Parathyroid adenoma (tissue), 2 donors: ENCODE results near the gene CATSPER3.

Experiments
- H2AFZ ChIP-seq: fragments of 300-600 bp; sonication (generic); one replicate; pipeline ENCODE4 v1.7.0; 2017; ENCODE audit warnings: antibody characterized with exemption, mild to moderate bottlenecking
- H3K27ac ChIP-seq: fragments of 300-600 bp; sonication (generic); one replicate; pipeline ENCODE4 v1.7.0; 2017
- H3K27me3 ChIP-seq: fragments of 300-600 bp; sonication (generic); one replicate; pipeline ENCODE4 v1.7.0; 2017; ENCODE audit warnings: low read length; ENCODE audit not compliant: control insufficient read depth, insufficient read depth
- H3K36me3 ChIP-seq: fragments of 300-600 bp; sonication (generic); one replicate; pipeline ENCODE4 v1.7.0; 2017; ENCODE audit warnings: low read length; ENCODE audit not compliant: control insufficient read depth, insufficient read depth
- H3K4me1 ChIP-seq: fragments of 300-600 bp; sonication (generic); one replicate; pipeline ENCODE4 v1.7.0; 2017; ENCODE audit warnings: control low read depth
- H3K4me2 ChIP-seq: fragments of 300-600 bp; sonication (generic); one replicate; pipeline ENCODE4 v1.7.0; 2017; ENCODE audit warnings: low read length
- H3K4me3 ChIP-seq: fragments of 300-600 bp; sonication (generic); one replicate; pipeline ENCODE4 v1.7.0; 2017; ENCODE audit warnings: low read depth, low read length
- H3K79me2 ChIP-seq: fragments of 300-600 bp; sonication (generic); one replicate; pipeline ENCODE4 v1.7.0; 2017; ENCODE audit warnings: control low read depth
- H3K9ac ChIP-seq: fragments of 300-600 bp; sonication (generic); one replicate; pipeline ENCODE4 v1.7.0; 2017; ENCODE audit warnings: mild to moderate bottlenecking
- H3K9me3 ChIP-seq: fragments of 300-600 bp; sonication (generic); one replicate; pipeline ENCODE4 v1.7.0; 2017; ENCODE audit warnings: low read length; ENCODE audit not compliant: control insufficient read depth
- TF ChIP-seq, protein P1 (sequence below): fragments of 300-600 bp; sonication (generic); IDR thresholded peaks from one replicate; pipeline ENCODE4 v1.7.0; 2017; ENCODE audit warnings: antibody characterized with exemption, mild to moderate bottlenecking
- donor health status: primary hyperparathyroidism.

CATSPER3 gene

DNA sequence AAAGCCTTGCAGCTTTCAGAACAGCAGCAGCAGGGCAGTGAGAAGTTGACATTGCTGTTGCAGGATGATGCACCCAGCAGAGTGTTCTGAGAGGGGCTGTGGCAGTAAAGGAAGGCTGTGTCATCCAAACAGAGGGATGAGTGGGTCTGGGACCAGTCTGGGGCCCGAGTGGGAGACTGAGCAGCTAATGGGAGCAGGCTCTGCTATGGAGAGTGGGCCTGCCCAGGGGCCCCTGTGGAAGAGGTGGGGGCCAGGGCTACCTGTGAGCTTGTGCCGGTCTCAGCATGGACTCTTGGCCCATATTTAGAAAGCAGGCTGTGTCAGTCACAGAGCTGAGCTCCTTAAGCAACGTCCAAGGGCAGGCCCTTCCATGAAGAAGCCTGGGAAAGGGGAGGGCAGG, 92.3 kb downstream of the CATSPER3 start:
- H3K4me3 ChIP-seq = no peak overlapping the region
- no peak overlapping the region for H2AFZ ChIP-seq
- no peaks in the 10 kb centered on the region for H3K79me2 ChIP-seq
- H3K36me3 ChIP-seq = no peaks in the 10 kb centered on the region
- H3K9ac ChIP-seq = no peak overlapping the region
- H3K27me3 ChIP-seq = no peaks in the 10 kb centered on the region
- H3K4me1 ChIP-seq = no peaks in the 10 kb centered on the region
- TF ChIP-seq, protein P1, sequence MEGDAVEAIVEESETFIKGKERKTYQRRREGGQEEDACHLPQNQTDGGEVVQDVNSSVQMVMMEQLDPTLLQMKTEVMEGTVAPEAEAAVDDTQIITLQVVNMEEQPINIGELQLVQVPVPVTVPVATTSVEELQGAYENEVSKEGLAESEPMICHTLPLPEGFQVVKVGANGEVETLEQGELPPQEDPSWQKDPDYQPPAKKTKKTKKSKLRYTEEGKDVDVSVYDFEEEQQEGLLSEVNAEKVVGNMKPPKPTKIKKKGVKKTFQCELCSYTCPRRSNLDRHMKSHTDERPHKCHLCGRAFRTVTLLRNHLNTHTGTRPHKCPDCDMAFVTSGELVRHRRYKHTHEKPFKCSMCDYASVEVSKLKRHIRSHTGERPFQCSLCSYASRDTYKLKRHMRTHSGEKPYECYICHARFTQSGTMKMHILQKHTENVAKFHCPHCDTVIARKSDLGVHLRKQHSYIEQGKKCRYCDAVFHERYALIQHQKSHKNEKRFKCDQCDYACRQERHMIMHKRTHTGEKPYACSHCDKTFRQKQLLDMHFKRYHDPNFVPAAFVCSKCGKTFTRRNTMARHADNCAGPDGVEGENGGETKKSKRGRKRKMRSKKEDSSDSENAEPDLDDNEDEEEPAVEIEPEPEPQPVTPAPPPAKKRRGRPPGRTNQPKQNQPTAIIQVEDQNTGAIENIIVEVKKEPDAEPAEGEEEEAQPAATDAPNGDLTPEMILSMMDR = no peak
- H3K9me3 ChIP-seq = no peaks in the 10 kb centered on the region
- no peak overlapping the region for H3K4me2 ChIP-seq
- H3K27ac ChIP-seq = no peak overlapping the region

DNA sequence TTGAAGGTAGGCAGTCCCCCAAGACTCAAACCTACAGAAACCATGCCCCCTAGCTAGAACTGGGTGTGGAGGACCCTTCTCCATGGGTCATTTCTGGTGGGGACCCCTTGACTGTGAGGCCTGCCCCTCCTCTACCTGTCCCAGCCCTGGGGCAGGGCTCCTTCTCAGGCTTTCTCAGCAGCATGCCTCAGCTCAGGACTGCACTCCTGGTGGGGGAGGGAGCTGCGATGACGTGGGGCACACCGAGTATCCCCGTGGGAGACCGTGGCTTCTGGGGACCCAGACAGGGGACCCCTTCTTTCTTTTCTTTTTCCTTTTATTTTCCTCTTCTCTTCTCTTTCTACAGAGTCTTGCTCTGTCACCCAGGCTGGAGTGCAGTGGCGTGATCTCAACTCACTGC, 93.3 kb downstream of the CATSPER3 start:
- no peaks in the 10 kb centered on the region for H3K4me1 ChIP-seq
- TF ChIP-seq, protein P1 = no peak
- H3K27me3 ChIP-seq = no peaks in the 10 kb centered on the region

More for the DNA sequence above, 93.3 kb downstream of the CATSPER3 start:
- no peak overlapping the region for H2AFZ ChIP-seq
- no peaks in the 10 kb centered on the region for H3K79me2 ChIP-seq
- no peaks in the 10 kb centered on the region for H3K36me3 ChIP-seq
- H3K4me2 ChIP-seq = no peak overlapping the region
- no peak overlapping the region for H3K4me3 ChIP-seq
- H3K9me3 ChIP-seq = no peaks in the 10 kb centered on the region
- no peak overlapping the region for H3K9ac ChIP-seq
- H3K27ac ChIP-seq = no peak overlapping the region
